CD8-positive, alpha-beta memory T cell (primary cell): ENCODE data around the gene CDH23. TPM values are rescaled to one million over a fixed set of nuclear protein-coding genes. Genes with fewer than 3 reads are reported as not detected.
"Not testable (repeated sequence)": the region's sequence is repeated elsewhere in the genome, so short reads cannot be mapped to it uniquely, and the experiment has no call there.

Experiments used
- CTCF ChIA-PET: fragments of 350-600 bp; sonication (Branson Sonifier 250); formaldehyde crosslinking; loops from one replicate; lab custom pipeline; 2021; ENCODE audit warnings: antibody characterized with exemption; lab: Charles Lee
- POLR2A ChIA-PET: fragments of 350-600 bp; sonication (Branson Sonifier 250); formaldehyde crosslinking; loops from one replicate; lab custom pipeline; 2021; ENCODE audit warnings: antibody characterized with exemption; lab: Charles Lee
- DNase-seq, 5 donors: peaks; one replicate each; pipeline versions ENCODE4 v3.0.0 to v3.0.0-alpha.2; 2020 to 2022; ENCODE audit warnings: mixed read lengths in 1 of 5
- H3K27ac ChIP-seq: one replicate; pipeline ENCODE4 v1.7.0; 2013; ENCODE audit warnings: low read depth, mild to moderate bottlenecking, low read length, moderate library complexity
- H3K27me3 ChIP-seq: 2 replicates; pipeline ENCODE4 v1.7.0; 2013; ENCODE audit warnings: low read length, mild to moderate bottlenecking; ENCODE audit not compliant: insufficient read depth, poor library complexity, severe bottlenecking
- H3K36me3 ChIP-seq: 2 replicates; pipeline ENCODE4 v1.7.0; 2013; ENCODE audit warnings: mild to moderate bottlenecking, low read length, moderate library complexity; ENCODE audit not compliant: insufficient read depth
- H3K4me1 ChIP-seq: 2 replicates; pipeline ENCODE4 v1.7.0; 2013; ENCODE audit warnings: mild to moderate bottlenecking, low read length, moderate library complexity; ENCODE audit not compliant: insufficient read depth
- H3K4me3 ChIP-seq: 2 replicates; pipeline ENCODE4 v1.7.0; 2013; ENCODE audit warnings: mild to moderate bottlenecking, low read length
- H3K9me3 ChIP-seq: 2 replicates; pipeline ENCODE4 v1.7.0; 2013; ENCODE audit warnings: mild to moderate bottlenecking, low read length
- H3K27ac Mint-ChIP-seq, 8 donors: one replicate each; pipeline ENCODE4 v1.8.0; 2020 to 2021; ENCODE audit warnings: mixed read lengths in 8 of 8, mild to moderate bottlenecking in 6 of 8, inconsistent platforms in 3 of 8, moderate library complexity in 3 of 8
- H3K27me3 Mint-ChIP-seq, 2 donors: one replicate each; pipeline ENCODE4 v1.8.0; 2020 to 2021; ENCODE audit warnings: mixed read lengths in 2 of 2, mild to moderate bottlenecking in 1 of 2, moderate library complexity in 1 of 2
- H3K36me3 Mint-ChIP-seq, 3 donors: one replicate each; pipeline ENCODE4 v1.8.0; 2020 to 2021; ENCODE audit warnings: mixed read lengths in 3 of 3, inconsistent platforms in 1 of 3, mild to moderate bottlenecking in 1 of 3
- H3K4me1 Mint-ChIP-seq, 3 donors: one replicate each; pipeline ENCODE4 v1.8.0; 2020 to 2021; ENCODE audit warnings: mixed read lengths in 3 of 3, inconsistent platforms in 1 of 3, mild to moderate bottlenecking in 1 of 3
- H3K4me3 Mint-ChIP-seq, 7 donors: one replicate each; pipeline ENCODE4 v1.8.0; 2020 to 2021; ENCODE audit warnings: mixed read lengths in 7 of 7, mild to moderate bottlenecking in 6 of 7, moderate library complexity in 4 of 7, inconsistent platforms in 2 of 7
- H3K9me3 Mint-ChIP-seq, 5 donors: one replicate each; pipeline ENCODE4 v1.8.0; 2020 to 2022; ENCODE audit warnings: mixed read lengths in 5 of 5, mild to moderate bottlenecking in 3 of 5, moderate library complexity in 2 of 5, inconsistent platforms in 1 of 5
- polyA plus RNA-seq: library from polyadenylated mRNA; unstranded; fragments of 300-500 nt; fragmentation: Illumina TruSeq; gene quantifications from one replicate; pipeline ENCODE4 v1.2.3, GENCODE V29; 2021
- total RNA-seq, 2 experiments: library from RNA; stranded (reverse); gene quantifications; one replicate each; pipeline ENCODE4 v1.2.3, GENCODE V29; 2021

Gene CDH23
- total and polyA plus RNA-seq, 3 experiments from 2014 or later, result 0.74 to 2.0 (median 0.78) TPM

DNA sequence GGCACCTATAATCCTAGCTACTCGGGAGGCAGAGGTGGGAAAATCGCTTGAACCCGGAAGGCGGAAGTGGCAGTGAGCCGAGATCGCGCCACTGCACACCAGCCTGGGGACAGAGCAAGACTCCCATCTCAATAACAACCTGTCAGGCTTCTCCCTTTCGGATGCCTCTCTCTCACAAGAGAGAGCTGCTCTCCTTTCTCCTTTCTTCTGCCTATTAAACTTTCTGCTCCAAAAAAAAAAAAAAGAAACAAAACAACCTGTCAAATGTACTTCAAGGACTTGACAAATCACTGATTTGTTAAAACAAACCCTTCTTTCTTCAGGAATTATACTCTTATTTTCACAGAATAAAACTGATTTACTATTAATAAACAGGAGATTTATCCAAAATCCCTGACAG lies 450.7 kb downstream of the CDH23 start:
- Histone ChIP-seq H3K4me3 (no peak overlapping the region), H3K36me3 (no peaks in the 10 kb centered on the region), H3K27me3 (no peaks in the 10 kb centered on the region), H3K27ac (no peak overlapping the region), H3K4me1 (peaks cover 34% of the 10 kb centered on the region), H3K9me3 (no peaks in the 10 kb centered on the region)
- peaks cover 0 to 1% of the 10 kb centered on the region in 2 donors for H3K27me3 Mint-ChIP-seq
- ChIA-PET CTCF (no interaction called here), POLR2A (no interaction called here)
- no peak overlapping the region for H3K4me3 Mint-ChIP-seq
- no peak for DNase-seq
- peaks cover 58 to 87% (median 77%) of the 10 kb centered on the region in 3 donors for H3K4me1 Mint-ChIP-seq
- H3K27ac Mint-ChIP-seq, result peak overlapping the region in 1 of 8 donors; percentile 40
- peaks cover 0 to 9% (median 1%) of the 10 kb centered on the region in 3 donors for H3K36me3 Mint-ChIP-seq
- H3K9me3 Mint-ChIP-seq, result no peaks in the 10 kb centered on the region

DNA sequence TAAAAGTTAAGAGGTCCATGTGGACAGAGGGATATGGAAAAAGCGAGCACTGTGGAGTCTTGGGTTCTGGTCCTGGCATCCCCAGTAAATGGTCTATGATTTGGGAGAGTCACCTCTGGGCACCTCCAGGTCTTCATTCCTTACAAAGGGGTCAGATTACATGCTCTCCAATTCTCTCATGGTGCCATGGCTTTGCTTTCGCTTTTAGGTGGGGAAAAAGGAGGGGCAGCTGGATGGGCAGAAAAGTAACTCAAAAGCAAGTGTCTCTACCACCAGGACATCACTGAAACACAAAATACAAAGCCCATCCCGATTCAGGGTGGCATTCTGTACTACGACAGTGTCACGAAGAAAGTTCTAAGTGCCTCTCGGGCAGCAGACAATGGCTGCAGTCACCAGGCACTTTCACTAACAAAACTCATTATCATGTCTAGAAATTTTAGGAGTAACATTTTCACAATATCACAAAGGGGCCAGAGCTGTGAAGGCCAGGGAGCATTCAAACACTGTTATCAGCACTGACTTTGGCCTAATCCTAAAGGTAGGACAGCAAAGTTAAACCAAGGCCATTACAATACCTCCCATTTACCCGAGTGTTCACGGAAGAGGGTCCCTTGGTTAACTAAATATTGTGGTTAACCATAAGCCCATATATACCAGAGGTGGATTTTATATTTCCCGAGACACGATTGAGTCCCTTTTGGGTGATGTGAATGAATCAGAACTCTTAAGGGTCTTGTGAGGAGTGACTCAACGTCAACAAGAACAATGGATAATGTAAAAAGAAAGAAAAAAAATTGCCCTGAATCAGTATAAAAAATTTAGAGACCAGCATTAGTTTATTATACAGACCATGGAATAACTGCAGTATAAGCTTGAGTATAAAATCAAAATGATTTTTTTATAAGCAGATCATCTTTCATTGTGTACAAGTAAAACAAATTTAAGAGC lies 451.9 kb downstream of the CDH23 start:
- Mint-ChIP-seq H3K36me3 (peaks cover 0 to 6% (median 1%) of the 10 kb centered on the region in 3 donors), H3K27ac (peak overlapping the region in 2 of 8 donors; percentile 29 to 49)
- CTCF ChIA-PET, result interaction anchor here (0.7 to 1.0 kb wide), 2 partner anchors 12 to 237 kb away, joined by 3 to 5 read pairs; no protein-coding TSS in a partner anchor

DNA sequence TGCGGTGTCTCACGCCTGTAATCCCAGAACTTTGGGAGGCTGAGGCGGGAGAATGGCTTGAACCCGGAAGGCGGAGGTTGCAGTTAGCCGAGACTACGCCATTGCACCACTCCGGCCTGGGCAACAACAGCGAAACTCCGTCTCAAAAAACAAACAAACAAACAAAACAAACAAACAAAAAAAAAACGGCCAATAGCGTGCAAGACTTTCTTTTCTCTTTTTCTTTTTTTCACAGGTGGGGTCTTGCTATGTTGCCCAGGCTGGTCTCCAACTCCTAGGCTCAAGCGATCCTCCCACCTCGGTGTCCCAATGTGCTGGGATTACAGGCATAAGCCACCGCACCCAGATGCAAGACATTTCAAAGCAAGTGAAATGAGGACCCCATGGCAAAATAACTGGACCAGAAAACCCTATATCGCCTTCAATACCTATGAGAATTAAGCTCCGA lies 452.8 kb downstream of the CDH23 start:
- H3K27me3 ChIP-seq, result no peaks in the 10 kb centered on the region
- no peaks in the 10 kb centered on the region for H3K36me3 ChIP-seq
- H3K4me1 ChIP-seq, result peaks cover 25% of the 10 kb centered on the region
- H3K27ac ChIP-seq, result no peak overlapping the region
- no peaks in the 10 kb centered on the region for H3K9me3 Mint-ChIP-seq
- H3K27ac Mint-ChIP-seq, result peak overlapping the region in 1 of 8 donors; percentile 47
- ChIA-PET POLR2A (no interaction called here), CTCF (interaction anchor here (1.0 to 2.1 kb wide), 4 partner anchors 10 to 76 kb away, joined by 3 to 6 read pairs (median 4); partner anchors contain the start of gene VSIR)
- peaks cover 0 to 6% (median 1%) of the 10 kb centered on the region in 3 donors for H3K36me3 Mint-ChIP-seq
- H3K4me3 Mint-ChIP-seq, result peak overlapping the region; percentile 90 to 98 (median 95)
- peak overlapping the region; percentile 96 for H3K4me3 ChIP-seq
- peaks cover 45 to 67% (median 59%) of the 10 kb centered on the region in 3 donors for H3K4me1 Mint-ChIP-seq
- no peaks in the 10 kb centered on the region for H3K9me3 ChIP-seq
- peaks cover 0 to 1% of the 10 kb centered on the region in 2 donors for H3K27me3 Mint-ChIP-seq
- DNase-seq, result no peak

More for the DNA sequence above, 451.9 kb downstream of the CDH23 start:
- H3K4me1 ChIP-seq, result peaks cover 25% of the 10 kb centered on the region
- no peaks in the 10 kb centered on the region for H3K9me3 ChIP-seq
- no peak overlapping the region for H3K27ac ChIP-seq
- Mint-ChIP-seq H3K4me1 (peaks cover 50 to 75% (median 65%) of the 10 kb centered on the region in 3 donors), H3K4me3 (peak overlapping the region in 6 of 7 donors; percentile 12 to 98 (median 65)), H3K27me3 (peaks cover 0 to 1% of the 10 kb centered on the region in 2 donors), H3K9me3 (no peaks in the 10 kb centered on the region)
- no peak overlapping the region for H3K4me3 ChIP-seq
- no peak for DNase-seq
- POLR2A ChIA-PET, result no interaction called here
- H3K36me3 ChIP-seq, result no peaks in the 10 kb centered on the region
- H3K27me3 ChIP-seq, result no peaks in the 10 kb centered on the region

DNA sequence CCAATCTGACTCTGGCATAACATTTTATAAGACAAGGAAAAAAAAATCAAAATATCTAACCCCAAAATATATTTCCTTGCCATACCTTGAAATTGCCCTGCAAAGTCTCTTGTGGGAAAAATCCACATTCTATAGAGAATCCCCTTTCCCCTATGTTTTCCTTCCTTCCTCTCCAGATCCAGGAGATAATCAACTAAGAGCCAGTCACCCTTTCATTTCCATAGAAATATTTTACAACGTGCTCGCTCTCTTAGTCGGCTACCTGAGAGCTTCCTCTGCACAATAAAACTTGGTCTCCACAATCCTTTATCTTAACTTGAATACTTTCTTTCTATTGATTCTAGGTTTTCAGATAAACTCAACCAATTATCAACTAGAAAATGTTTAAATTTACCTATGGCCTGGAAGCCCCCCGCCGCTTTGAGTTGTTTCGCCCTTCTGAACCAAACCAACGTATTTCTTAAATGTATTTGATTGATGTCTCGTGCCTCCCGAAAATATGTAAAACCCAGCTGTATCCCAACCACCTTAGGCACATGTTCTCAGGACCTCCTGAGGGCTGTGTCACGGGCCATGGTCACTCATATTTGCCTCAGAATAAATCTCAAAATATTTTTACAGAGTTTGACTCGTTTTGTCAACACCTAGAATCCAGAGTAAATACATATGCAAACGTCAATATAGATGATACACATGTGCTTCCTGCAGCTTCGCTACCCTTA lies 453.5 kb downstream of the CDH23 start:
- Mint-ChIP-seq H3K27ac (peak overlapping the region; percentile 44 to 98 (median 92)), H3K36me3 (peaks cover 0 to 6% (median 1%) of the 10 kb centered on the region in 3 donors), H3K9me3 (no peaks in the 10 kb centered on the region), H3K4me3 (peak overlapping the region; percentile 90 to 98 (median 95)), H3K4me1 (peaks cover 39 to 60% (median 52%) of the 10 kb centered on the region in 3 donors), H3K27me3 (peaks cover 0 to 1% of the 10 kb centered on the region in 2 donors)
- DNase-seq, result no peak
- POLR2A ChIA-PET, result interaction anchor here (1.2 to 1.6 kb wide), 2 partner anchors 76 to 77 kb away, joined by 4 to 6 read pairs; partner anchors contain the start of gene VSIR
- no peaks in the 10 kb centered on the region for H3K27me3 ChIP-seq
- H3K4me3 ChIP-seq, result peak overlapping the region; percentile 96
- peak overlapping the region; percentile 85 for H3K27ac ChIP-seq
- CTCF ChIA-PET, result interaction anchor here (1.1 to 2.1 kb wide), 3 partner anchors 9 to 76 kb away, joined by 3 to 6 read pairs (median 4); partner anchors contain the start of gene VSIR
- H3K36me3 ChIP-seq, result no peaks in the 10 kb centered on the region
- peaks cover 25% of the 10 kb centered on the region for H3K4me1 ChIP-seq
- no peaks in the 10 kb centered on the region for H3K9me3 ChIP-seq

DNA sequence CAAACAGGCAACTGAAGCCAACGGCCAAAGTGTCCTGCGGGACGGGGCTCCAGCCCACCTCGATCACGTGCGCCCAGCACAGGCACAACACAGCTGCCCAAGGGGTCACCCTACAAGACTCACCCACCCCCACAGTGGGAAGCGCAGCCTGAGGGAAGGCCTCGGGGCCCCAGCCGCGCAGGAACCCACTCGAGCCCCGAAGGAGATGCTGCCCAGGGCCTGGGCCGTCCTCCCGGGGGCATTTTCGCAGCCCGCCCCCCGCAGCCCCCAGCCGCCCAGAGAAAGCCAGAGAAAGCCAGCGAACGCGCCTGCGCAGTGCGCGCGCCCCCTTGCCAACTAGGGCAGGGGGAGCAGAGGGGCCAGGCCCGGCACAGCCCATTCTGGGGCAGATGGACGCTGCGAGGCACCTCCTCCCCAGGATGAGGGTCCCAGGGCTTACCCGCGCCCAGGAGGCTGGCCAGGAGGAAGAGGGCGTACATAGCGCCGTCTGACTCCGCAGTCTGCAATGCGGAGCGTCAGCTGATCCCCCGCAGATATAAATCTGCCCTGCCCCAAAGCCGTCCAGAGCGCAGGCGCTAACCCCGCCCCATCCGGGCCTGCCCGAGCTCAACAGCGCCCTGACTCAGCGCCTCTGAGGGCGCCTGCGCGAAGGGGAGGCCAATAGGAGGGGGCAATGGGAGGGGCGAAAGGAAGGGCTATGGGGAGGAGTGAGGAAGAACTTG lies 454.2 kb downstream of the CDH23 start, which contains the start of gene PSAP:
Gene PSAP (minus strand): TSS at position 509 of the 722 bp plus-strand sequence. CDS start 30 bp downstream, at position 479.
- Histone ChIP-seq H3K9me3 (no peaks in the 10 kb centered on the region), H3K27me3 (no peaks in the 10 kb centered on the region), H3K27ac (peak within 1 kb of the TSS; percentile 85), H3K4me3 (peak within 1 kb of the TSS; percentile 96), H3K36me3 (no peaks in the 10 kb centered on the region), H3K4me1 (peaks cover 25% of the 10 kb centered on the region)
- peak within 1 kb of the TSS; percentile 44 to 98 (median 92) for H3K27ac Mint-ChIP-seq
- ChIA-PET CTCF (interaction anchor here (1.1 to 2.1 kb wide), 4 partner anchors 9 to 143 kb away, joined by 3 to 6 read pairs (median 4); partner anchors contain the start of gene VSIR), POLR2A (interaction anchor here (1.0 to 1.6 kb wide), 4 partner anchors 76 to 124 kb away, joined by 3 to 6 read pairs (median 5); partner anchors contain the start of gene VSIR)
- no peaks in the 10 kb centered on the region for H3K9me3 Mint-ChIP-seq
- H3K27me3 Mint-ChIP-seq, result peaks cover 0 to 1% of the 10 kb centered on the region in 2 donors
- DNase-seq, result peak; percentile 97 to 99 (median 97)
- H3K4me3 Mint-ChIP-seq, result peak within 1 kb of the TSS; percentile 90 to 98 (median 95)
- H3K4me1 Mint-ChIP-seq, result peaks cover 34 to 53% (median 45%) of the 10 kb centered on the region in 3 donors
- H3K36me3 Mint-ChIP-seq, result peaks cover 0 to 6% (median 1%) of the 10 kb centered on the region in 3 donors

DNA sequence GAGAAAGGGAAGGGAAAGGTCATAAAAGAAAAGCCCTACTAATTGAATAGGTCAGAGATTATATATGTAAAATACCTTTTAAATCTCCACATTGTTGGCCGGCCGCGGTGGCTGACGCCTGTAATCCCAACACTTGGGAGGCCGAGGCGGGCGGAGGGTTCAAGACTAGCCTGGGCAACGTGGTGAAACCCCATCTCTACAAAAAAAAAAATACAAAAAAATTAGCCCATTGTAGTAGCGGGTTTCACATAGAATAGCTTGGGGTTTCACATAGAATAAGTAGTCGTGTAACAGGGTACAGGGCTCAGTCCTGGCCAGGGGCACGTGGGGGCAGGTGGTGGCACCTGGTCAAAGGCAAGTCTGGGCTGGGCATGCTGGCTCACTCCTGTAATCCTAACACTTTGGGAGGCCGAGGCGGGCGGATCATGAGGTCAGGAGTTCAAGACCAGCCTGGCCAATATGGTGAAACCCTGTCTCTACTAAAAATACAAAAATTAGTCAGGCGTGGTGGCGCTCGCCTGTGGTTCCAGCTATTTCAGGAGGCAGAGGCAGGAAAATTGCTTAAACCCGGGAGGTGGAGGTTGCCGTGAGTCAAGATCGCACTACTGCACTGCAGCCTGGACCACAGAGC lies 454.9 kb downstream of the CDH23 start:
- peak overlapping the region in 7 of 8 donors; percentile 44 to 94 (median 92) for H3K27ac Mint-ChIP-seq
- peaks cover 33 to 50% (median 44%) of the 10 kb centered on the region in 3 donors for H3K4me1 Mint-ChIP-seq
- DNase-seq, H3K27me3 ChIP-seq, H3K27me3 Mint-ChIP-seq, H3K36me3 ChIP-seq, H3K9me3 Mint-ChIP-seq, H3K9me3 ChIP-seq, H3K36me3 Mint-ChIP-seq: not testable (repeated sequence)
- ChIA-PET POLR2A (interaction anchor here (0.6 to 1.6 kb wide), 5 partner anchors 77 to 247 kb away, joined by 3 to 6 read pairs (median 4); partner anchors contain the start of gene VSIR), CTCF (interaction anchor here (1.4 to 2.1 kb wide), 3 partner anchors 8 to 143 kb away, joined by 3 to 6 read pairs (median 4); partner anchors contain the start of gene VSIR)
- peak overlapping the region; percentile 85 for H3K27ac ChIP-seq
- H3K4me3 ChIP-seq, result peak overlapping the region; percentile 96
- H3K4me3 Mint-ChIP-seq, result peak overlapping the region; percentile 90 to 98 (median 95)
- H3K4me1 ChIP-seq, result peaks cover 25% of the 10 kb centered on the region
